WI38 (cell line): ENCODE measurements around the gene INO80C.

Source experiments
- H3K4me3 ChIP-seq: 2 replicates; pipeline ENCODE4 v1.5.1; 2011; ENCODE audit warnings: low read depth, mild to moderate bottlenecking, control low read depth, low read length
- TF ChIP-seq, protein P1 (sequence below): IDR thresholded peaks from 2 replicates; pipeline ENCODE4 v1.5.1; 2012; ENCODE audit warnings: low read depth, mild to moderate bottlenecking, control low read depth, low read length

Gene INO80C

DNA sequence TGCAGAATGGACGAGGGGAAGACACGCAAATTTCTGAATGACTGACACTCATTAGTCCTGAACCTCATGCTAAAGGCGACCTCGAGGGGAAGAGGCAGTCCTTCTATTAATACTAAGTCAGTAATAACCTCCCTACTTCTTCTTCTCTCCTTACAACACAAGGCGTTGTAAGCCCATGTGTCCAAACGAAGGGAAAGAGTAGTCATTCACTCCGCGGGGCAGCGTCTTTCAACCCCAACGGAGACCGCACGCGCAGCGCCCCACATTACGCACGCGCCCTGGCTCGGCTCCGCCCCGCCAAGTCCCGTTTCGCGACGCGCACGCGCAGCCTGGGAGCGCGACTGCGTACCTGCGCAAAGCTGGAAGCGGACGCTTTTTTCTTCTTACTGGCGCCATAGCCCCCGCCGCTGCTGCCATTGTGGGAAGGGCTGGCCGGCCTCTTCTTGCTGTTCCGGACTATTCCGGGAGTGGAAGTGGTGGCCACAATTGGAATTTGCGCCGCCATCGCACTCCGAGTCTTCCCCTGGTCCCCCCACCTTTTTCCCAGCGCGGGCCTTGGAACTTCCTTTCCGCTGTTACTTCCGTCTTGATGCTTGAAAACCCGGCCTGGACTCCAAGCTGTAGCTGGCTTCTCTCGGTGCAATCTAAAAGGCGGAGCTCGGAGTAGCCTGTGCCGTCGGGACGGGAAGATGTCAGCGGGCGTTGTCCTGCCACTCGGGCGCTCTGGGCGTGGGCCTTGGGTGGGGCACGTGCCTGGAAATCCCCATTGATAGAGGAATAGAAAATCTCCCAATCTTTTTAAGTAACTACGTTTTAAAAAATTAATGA is at the start of gene INO80C:
TSS of gene INO80C (minus strand) at position 591 of the 828 bp plus-strand sequence. CDS start at position 505, 86 bp downstream.
- H3K4me3 ChIP-seq = peak within 1 kb of the TSS; percentile 80
- TF ChIP-seq, protein P1, sequence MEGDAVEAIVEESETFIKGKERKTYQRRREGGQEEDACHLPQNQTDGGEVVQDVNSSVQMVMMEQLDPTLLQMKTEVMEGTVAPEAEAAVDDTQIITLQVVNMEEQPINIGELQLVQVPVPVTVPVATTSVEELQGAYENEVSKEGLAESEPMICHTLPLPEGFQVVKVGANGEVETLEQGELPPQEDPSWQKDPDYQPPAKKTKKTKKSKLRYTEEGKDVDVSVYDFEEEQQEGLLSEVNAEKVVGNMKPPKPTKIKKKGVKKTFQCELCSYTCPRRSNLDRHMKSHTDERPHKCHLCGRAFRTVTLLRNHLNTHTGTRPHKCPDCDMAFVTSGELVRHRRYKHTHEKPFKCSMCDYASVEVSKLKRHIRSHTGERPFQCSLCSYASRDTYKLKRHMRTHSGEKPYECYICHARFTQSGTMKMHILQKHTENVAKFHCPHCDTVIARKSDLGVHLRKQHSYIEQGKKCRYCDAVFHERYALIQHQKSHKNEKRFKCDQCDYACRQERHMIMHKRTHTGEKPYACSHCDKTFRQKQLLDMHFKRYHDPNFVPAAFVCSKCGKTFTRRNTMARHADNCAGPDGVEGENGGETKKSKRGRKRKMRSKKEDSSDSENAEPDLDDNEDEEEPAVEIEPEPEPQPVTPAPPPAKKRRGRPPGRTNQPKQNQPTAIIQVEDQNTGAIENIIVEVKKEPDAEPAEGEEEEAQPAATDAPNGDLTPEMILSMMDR = no peak

DNA sequence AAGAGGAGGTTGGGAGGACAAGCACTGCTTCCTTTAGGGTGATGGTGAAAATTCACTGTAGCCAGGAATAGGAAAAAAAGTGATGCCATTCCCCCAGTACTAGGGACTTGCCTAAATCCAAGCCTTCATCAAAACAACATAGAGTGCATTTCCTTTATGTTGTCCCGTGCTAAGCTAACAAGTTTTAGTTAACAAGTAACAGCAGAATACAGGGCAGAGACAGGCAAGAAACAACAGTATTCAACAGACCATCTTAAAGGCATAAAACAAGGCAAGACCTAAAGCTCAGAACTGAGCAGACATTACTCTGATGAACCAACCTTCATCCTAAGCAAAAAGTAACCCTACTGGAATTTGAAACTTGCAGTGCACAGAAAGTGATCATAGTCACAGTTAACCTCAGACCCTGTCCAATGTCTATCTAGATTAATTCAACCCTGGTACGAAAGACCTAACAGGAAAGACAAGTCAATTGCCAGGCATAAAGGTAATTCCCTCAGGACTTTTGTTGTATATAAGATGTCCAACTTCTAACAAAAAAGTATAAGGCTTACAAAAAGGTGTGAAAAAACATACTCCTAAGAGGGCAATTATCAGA is 49.3 kb upstream of the INO80C start:
- TF ChIP-seq, protein P1 = no peak
- no peak overlapping the region for H3K4me3 ChIP-seq

DNA sequence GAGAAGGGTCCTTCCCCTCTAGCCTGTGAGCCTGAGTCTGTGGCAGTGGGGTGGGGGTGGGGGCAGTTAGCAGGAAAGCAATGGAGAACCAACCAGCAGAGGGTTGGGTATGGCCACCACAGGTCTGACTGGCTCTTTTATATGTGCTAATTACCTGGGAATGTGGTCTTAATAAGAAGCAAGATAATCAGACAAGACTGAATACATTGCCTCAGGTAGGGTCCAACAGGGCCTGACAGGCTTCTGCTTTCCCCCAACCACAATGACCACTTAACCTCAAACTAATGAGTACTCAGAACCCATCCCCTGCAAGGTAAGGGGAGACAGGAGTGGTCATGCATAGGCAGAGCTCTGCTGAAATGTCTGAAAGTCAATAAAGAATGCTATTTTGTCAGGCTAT is 44.6 kb upstream of the INO80C start:
- TF ChIP-seq, protein P1 = no peak
- H3K4me3 ChIP-seq = no peak overlapping the region

- TF ChIP-seq, protein P1 = no peak
- no peak overlapping the region for H3K4me3 ChIP-seq
These were observed 37.5 kb upstream of the INO80C start for GRCh38 chr18:35535297-35535696.

- no peak overlapping the region for H3K4me3 ChIP-seq
- TF ChIP-seq, protein P1 = no peak
These were observed 36.2 kb upstream of the INO80C start for GRCh38 chr18:35533916-35534405.

DNA sequence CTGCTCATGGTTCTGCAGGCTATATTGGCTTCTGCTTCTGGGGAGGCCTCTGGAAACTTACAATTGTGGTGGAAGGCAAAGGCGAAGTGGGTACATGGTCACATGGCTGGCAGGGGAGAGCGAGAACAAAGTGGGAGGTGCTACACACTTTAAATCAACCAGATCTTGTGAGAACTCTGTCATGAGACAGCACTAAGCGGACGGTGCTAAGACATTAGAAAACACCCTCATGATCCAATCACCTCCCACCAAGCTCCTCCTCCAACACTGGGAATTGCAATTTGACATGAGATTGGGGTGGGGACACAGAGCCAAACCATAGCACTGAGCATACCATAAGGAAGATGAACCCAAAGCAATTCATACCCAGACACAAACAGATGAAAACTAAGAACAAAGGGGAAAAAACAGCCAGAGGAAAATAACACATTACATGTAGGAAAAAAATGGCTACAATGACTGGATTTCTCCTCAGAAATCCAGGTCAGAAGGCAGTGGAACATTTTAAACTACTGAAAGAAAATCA is 31.1 kb upstream of the INO80C start:
- TF ChIP-seq, protein P1 = no peak

More for the DNA sequence above, 31.1 kb upstream of the INO80C start:
- no peak overlapping the region for H3K4me3 ChIP-seq
